Measurements from ENCODE around the gene CYP3A4. TPM values are rescaled to one million over a fixed set of nuclear protein-coding genes. Genes with fewer than 3 reads are reported as not detected.
A peak's percentile ranks its signal among the peaks of the same experiment; 100 is the strongest.

Gene CYP3A4
- total RNA-seq, 6 experiments from 2014 or later = not detected

GRCh38 chr7:99713995-99714570 is 69.9 kb downstream of the CYP3A4 start:
- TF ChIP-seq CTCF (IDR thresholded peaks at IDR 0.05) = no peak
- peaks cover 6% of the 10 kb centered on the region for H3K27me3 Mint-ChIP-seq (ENCODE audit: insufficient read depth)
- peaks cover 6% of the 10 kb centered on the region for H3K4me1 Mint-ChIP-seq (ENCODE audit: low read depth)
- H3K9me3 Mint-ChIP-seq = no peaks in the 10 kb centered on the region; the same call in 1 of the 2 replicates
- H3K4me3 Mint-ChIP-seq = no peak overlapping the region
- H3K36me3 Mint-ChIP-seq (ENCODE audit: low read depth) = no peaks in the 10 kb centered on the region
- no peak for DNase-seq
- no peak overlapping the region for H3K27ac Mint-ChIP-seq

GRCh38 chr7:99709838-99710578 is 74.0 kb downstream of the CYP3A4 start:
- Mint-ChIP-seq H3K4me1 (ENCODE audit: low read depth) (peaks cover 6% of the 10 kb centered on the region), H3K4me3 (no peak overlapping the region), H3K27ac (no peak overlapping the region), H3K9me3 (peaks cover 13% of the 10 kb centered on the region; the same call in 1 of the 2 replicates), H3K27me3 (ENCODE audit: insufficient read depth) (peaks cover 7% of the 10 kb centered on the region), H3K36me3 (ENCODE audit: low read depth) (peaks cover 8% of the 10 kb centered on the region; the same call in 1 of the 2 replicates)
- no peak for DNase-seq
- TF ChIP-seq CTCF (IDR thresholded peaks at IDR 0.05) = no peak

- DNase-seq = no peak
- Mint-ChIP-seq H3K4me1 (ENCODE audit: low read depth) (peaks cover 3% of the 10 kb centered on the region), H3K9me3 (peaks cover 13% of the 10 kb centered on the region; the same call in 1 of the 2 replicates), H3K27me3 (ENCODE audit: insufficient read depth) (peaks cover 7% of the 10 kb centered on the region), H3K4me3 (no peak overlapping the region), H3K36me3 (ENCODE audit: low read depth) (peaks cover 8% of the 10 kb centered on the region; the same call in 1 of the 2 replicates), H3K27ac (no peak overlapping the region)
- no peak for TF ChIP-seq CTCF (IDR thresholded peaks at IDR 0.05)
These were observed 74.7 kb downstream of the CYP3A4 start for GRCh38 chr7:99709260-99709659.

- Mint-ChIP-seq H3K27ac (no peak overlapping the region), H3K4me3 (no peak overlapping the region), H3K4me1 (ENCODE audit: low read depth) (no peaks in the 10 kb centered on the region), H3K9me3 (peaks cover 13% of the 10 kb centered on the region; the same call in 1 of the 2 replicates), H3K27me3 (ENCODE audit: insufficient read depth) (peaks cover 7% of the 10 kb centered on the region; the same call in 1 of the 2 replicates), H3K36me3 (ENCODE audit: low read depth) (peaks cover 8% of the 10 kb centered on the region; the same call in 1 of the 2 replicates)
- peak; percentile 4 for DNase-seq
- no peak for TF ChIP-seq CTCF (IDR thresholded peaks at IDR 0.05)
These were observed 76.9 kb downstream of the CYP3A4 start for GRCh38 chr7:99707096-99707495.

Other genes starting within 250 kb of the CYP3A4 start
- gene FAM200A, start 232.1 kb downstream of the CYP3A4 start, total RNA-seq (2021; fragmentation: NEBNext Ultra II Directional; extraction: Animal tissue kit (Norgen Biotek cat#: 25700)) = 1 to 10 TPM; 3.6 to 5.5 (median 5.3) TPM
- gene ZNF655, start 225.5 kb downstream of the CYP3A4 start, total RNA-seq (2021; fragmentation: NEBNext Ultra II Directional; extraction: Animal tissue kit (Norgen Biotek cat#: 25700)) = 10 to 100 TPM; 38.6 to 50.0 (median 43.5) TPM
- gene TMEM225B, start 185.9 kb downstream of the CYP3A4 start, total RNA-seq (2021; fragmentation: NEBNext Ultra II Directional; extraction: Animal tissue kit (Norgen Biotek cat#: 25700)) = 1 to 10 TPM in 1 of 6 experiments, under 1 TPM in 5; 0.24 to 1.4 (median 0.52) TPM
- gene ZSCAN25, start 167.2 kb downstream of the CYP3A4 start, total RNA-seq (2021; fragmentation: NEBNext Ultra II Directional; extraction: Animal tissue kit (Norgen Biotek cat#: 25700)) = 10 to 100 TPM in 3 of 6 experiments, 1 to 10 TPM in 3; 9.3 to 12.6 (median 9.9) TPM
- 1 to 10 TPM in 2 of 6 experiments, under 1 TPM in 4; 0.30 to 1.8 (median 0.48) TPM for gene CYP3A5, start 104.2 kb downstream of the CYP3A4 start, total RNA-seq (2021; fragmentation: NEBNext Ultra II Directional; extraction: Animal tissue kit (Norgen Biotek cat#: 25700))
- under 1 TPM in 1 of 6 experiments, not detected in 5; 0.09 TPM for gene CYP3A7, start 49.0 kb downstream of the CYP3A4 start, total RNA-seq (2021; fragmentation: NEBNext Ultra II Directional; extraction: Animal tissue kit (Norgen Biotek cat#: 25700))
- gene CYP3A43, start 43.8 kb upstream of the CYP3A4 start, total RNA-seq (2021; fragmentation: NEBNext Ultra II Directional; extraction: Animal tissue kit (Norgen Biotek cat#: 25700)) = not detected
- gene OR2AE1, start 92.8 kb upstream of the CYP3A4 start, total RNA-seq (2021; fragmentation: NEBNext Ultra II Directional; extraction: Animal tissue kit (Norgen Biotek cat#: 25700)) = not detected
- 10 to 100 TPM; 22.0 to 24.6 (median 22.9) TPM for gene TRIM4, start 135.3 kb upstream of the CYP3A4 start, total RNA-seq (2021; fragmentation: NEBNext Ultra II Directional; extraction: Animal tissue kit (Norgen Biotek cat#: 25700))
- gene GJC3, start 145.4 kb upstream of the CYP3A4 start, total RNA-seq (2021; fragmentation: NEBNext Ultra II Directional; extraction: Animal tissue kit (Norgen Biotek cat#: 25700)) = not detected
- not detected for gene AZGP1, start 191.8 kb upstream of the CYP3A4 start, total RNA-seq (2021; fragmentation: NEBNext Ultra II Directional; extraction: Animal tissue kit (Norgen Biotek cat#: 25700))
- gene ZKSCAN1, start 231.4 kb upstream of the CYP3A4 start, total RNA-seq (2021; fragmentation: NEBNext Ultra II Directional; extraction: Animal tissue kit (Norgen Biotek cat#: 25700)) = 10 to 100 TPM; 55.9 to 77.4 (median 63.1) TPM